Brain microvascular endothelial cell (primary cell): Measurements from ENCODE around the gene UNC45B.

Source experiments
- DNase-seq: peaks from one replicate; pipeline ENCODE4 v3.0.0-alpha.2; 2020
- H3K27ac ChIP-seq: fragments of 250-450 bp; sonication (Bioruptor Pico); 2 replicates; pipeline ENCODE4 v1.5.1; 2020; ENCODE audit warnings: mild to moderate bottlenecking, moderate library complexity
- H3K27me3 ChIP-seq: fragments of 250-450 bp; sonication (Bioruptor Pico); replicated peaks from 2 replicates; pipeline ENCODE4 v1.5.1; 2020; ENCODE audit warnings: mild to moderate bottlenecking
- H3K36me3 ChIP-seq: fragments of 250-450 bp; sonication (Bioruptor Pico); replicated peaks from 2 replicates; pipeline ENCODE4 v1.5.1; 2020; ENCODE audit warnings: mild to moderate bottlenecking
- H3K4me3 ChIP-seq: 2 replicates; pipeline ENCODE4 v1.5.1; 2011; ENCODE audit warnings: low read depth, mild to moderate bottlenecking, control low read depth, low read length, moderate library complexity
- in situ Hi-C: cut with HindIII; loops from 2 replicates; pipeline ENCODE4 v1.10.0; 2017; ENCODE audit warnings: low sequenced_read_pairs, low pct_ligation_motif_present
- TF ChIP-seq, protein P1 (sequence below): IDR thresholded peaks from 2 replicates; pipeline ENCODE4 v1.5.1; 2011; ENCODE audit warnings: low read depth, mild to moderate bottlenecking, moderate library complexity, low read length, control low read depth, inconsistent platforms; ENCODE audit errors: missing control alignments

UNC45B gene

DNA sequence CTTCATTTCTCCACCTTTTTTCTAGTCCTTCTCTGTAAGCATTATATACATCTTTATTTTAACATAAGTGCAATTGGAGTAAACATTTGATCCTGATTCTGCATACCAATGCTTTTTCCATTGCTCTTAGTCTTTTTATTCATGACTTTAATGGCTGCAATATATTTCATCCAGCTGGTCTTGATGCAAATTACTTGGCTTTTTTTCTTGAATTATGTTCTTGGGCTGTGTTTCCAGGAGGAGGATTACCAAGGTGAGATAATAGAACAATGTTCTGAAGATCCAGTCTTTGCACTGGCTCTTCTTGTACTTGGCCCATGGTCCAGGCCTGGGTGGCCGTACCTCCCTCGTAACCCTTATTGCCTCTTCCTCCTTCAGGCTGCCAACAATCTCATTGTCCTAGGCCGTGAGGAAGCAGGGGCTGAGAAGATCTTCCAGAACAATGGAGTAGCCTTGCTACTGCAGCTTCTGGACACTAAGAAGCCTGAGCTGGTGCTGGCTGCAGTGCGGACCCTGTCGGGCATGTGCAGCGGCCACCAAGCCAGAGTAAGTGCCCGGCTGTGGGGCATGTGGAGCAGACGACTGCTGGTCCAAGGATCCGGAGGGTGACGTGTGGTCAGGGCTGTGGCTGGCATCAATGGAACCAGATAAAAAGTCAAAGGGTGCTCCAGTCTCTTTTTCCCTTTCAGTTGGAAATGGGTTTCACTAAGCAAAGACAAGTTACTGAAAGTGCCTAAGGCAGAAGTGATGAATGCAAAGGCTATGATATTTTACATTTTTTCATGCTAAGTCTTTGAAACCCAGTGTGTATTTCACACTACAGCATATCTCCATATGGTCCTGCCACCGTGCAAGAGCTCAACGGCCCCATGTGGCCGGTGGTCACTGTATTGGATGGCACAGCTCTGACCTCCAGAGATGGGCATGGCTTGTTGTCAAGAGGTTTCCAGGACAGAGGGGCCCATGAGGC, 6.9 kb downstream of the UNC45B start:
- no peak overlapping the region for H3K27ac ChIP-seq
- DNase-seq = no peak
- H3K4me3 ChIP-seq = no peak overlapping the region
- TF ChIP-seq, protein P1, sequence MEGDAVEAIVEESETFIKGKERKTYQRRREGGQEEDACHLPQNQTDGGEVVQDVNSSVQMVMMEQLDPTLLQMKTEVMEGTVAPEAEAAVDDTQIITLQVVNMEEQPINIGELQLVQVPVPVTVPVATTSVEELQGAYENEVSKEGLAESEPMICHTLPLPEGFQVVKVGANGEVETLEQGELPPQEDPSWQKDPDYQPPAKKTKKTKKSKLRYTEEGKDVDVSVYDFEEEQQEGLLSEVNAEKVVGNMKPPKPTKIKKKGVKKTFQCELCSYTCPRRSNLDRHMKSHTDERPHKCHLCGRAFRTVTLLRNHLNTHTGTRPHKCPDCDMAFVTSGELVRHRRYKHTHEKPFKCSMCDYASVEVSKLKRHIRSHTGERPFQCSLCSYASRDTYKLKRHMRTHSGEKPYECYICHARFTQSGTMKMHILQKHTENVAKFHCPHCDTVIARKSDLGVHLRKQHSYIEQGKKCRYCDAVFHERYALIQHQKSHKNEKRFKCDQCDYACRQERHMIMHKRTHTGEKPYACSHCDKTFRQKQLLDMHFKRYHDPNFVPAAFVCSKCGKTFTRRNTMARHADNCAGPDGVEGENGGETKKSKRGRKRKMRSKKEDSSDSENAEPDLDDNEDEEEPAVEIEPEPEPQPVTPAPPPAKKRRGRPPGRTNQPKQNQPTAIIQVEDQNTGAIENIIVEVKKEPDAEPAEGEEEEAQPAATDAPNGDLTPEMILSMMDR = no peak
- no peaks in the 10 kb centered on the region for H3K27me3 ChIP-seq
- in situ Hi-C loops = no loop called here
- H3K36me3 ChIP-seq = no peaks in the 10 kb centered on the region

- no peak for DNase-seq
- in situ Hi-C loops = no loop called here
- Histone ChIP-seq H3K4me3 (no peak overlapping the region), H3K27ac (no peak overlapping the region), H3K27me3 (no peaks in the 10 kb centered on the region), H3K36me3 (no peaks in the 10 kb centered on the region)
- TF ChIP-seq, protein P1 = no peak
Measured at GRCh38 chr17:35155246-35155645, 7.6 kb downstream of the UNC45B start.

GRCh38 chr17:35159940-35160339, 12.3 kb downstream of the UNC45B start:
- in situ Hi-C loops = no loop called here

GRCh38 chr17:35160354-35161201, 13.0 kb downstream of the UNC45B start:
- Histone ChIP-seq H3K36me3 (no peaks in the 10 kb centered on the region), H3K4me3 (no peak overlapping the region), H3K27me3 (no peaks in the 10 kb centered on the region), H3K27ac (no peak overlapping the region)
- no peak for DNase-seq
- in situ Hi-C loops = no loop called here
- TF ChIP-seq, protein P1 = no peak

More at GRCh38 chr17:35159940-35160339, 12.3 kb downstream of the UNC45B start:
- H3K36me3 ChIP-seq = no peaks in the 10 kb centered on the region
- no peaks in the 10 kb centered on the region for H3K27me3 ChIP-seq
- no peak overlapping the region for H3K4me3 ChIP-seq
- DNase-seq = no peak
- no peak overlapping the region for H3K27ac ChIP-seq
- TF ChIP-seq, protein P1 = no peak

GRCh38 chr17:35161281-35161761, 13.7 kb downstream of the UNC45B start:
- Histone ChIP-seq H3K4me3 (no peak overlapping the region), H3K36me3 (no peaks in the 10 kb centered on the region), H3K27me3 (no peaks in the 10 kb centered on the region), H3K27ac (no peak overlapping the region)
- TF ChIP-seq, protein P1 = no peak
- DNase-seq = no peak
- in situ Hi-C loops = no loop called here
